HK-2 (cell line): ENCODE measurements around the gene UBE2I.
"Not testable (repeated sequence)": the region's sequence is repeated elsewhere in the genome, so short reads cannot be mapped to it uniquely, and the experiment has no call there.

Experiments used
- DNase-seq: peaks from one replicate; pipeline ENCODE4 v3.0.0-alpha.2; 2018; ENCODE audit not compliant: unreplicated experiment

UBE2I gene

DNA sequence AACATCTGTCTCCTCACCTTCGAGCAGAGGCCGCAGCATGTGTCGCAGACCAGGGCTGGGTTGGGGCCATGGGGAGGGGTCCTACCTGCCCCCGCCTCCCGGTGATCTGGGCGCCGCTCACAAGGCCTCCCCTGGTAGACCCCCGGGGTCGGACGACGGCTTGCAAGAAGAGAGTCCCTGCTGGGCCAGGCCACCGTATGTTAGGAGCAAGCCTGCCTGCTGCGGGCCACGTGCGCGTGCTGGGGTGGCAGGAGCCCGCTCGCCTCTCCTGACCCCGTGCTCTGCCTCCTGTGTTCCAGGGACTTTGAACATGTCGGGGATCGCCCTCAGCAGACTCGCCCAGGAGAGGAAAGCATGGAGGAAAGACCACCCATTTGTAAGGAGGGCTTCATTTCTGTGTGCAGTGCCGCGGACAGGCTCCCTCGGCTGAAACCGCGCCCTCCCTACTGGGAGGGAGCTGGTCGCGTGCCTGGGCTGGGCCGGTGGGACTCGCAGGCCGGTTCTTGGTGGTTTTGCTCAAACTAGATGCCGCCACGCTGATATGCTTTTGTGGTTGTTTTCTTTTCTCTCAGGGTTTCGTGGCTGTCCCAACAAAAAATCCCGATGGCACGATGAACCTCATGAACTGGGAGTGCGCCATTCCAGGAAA is 4.4 kb downstream of the UBE2I start:
- no peak for DNase-seq

GRCh38 chr16:1314399-1315068 is 5.1 kb downstream of the UBE2I start:
- DNase-seq: no peak

DNA sequence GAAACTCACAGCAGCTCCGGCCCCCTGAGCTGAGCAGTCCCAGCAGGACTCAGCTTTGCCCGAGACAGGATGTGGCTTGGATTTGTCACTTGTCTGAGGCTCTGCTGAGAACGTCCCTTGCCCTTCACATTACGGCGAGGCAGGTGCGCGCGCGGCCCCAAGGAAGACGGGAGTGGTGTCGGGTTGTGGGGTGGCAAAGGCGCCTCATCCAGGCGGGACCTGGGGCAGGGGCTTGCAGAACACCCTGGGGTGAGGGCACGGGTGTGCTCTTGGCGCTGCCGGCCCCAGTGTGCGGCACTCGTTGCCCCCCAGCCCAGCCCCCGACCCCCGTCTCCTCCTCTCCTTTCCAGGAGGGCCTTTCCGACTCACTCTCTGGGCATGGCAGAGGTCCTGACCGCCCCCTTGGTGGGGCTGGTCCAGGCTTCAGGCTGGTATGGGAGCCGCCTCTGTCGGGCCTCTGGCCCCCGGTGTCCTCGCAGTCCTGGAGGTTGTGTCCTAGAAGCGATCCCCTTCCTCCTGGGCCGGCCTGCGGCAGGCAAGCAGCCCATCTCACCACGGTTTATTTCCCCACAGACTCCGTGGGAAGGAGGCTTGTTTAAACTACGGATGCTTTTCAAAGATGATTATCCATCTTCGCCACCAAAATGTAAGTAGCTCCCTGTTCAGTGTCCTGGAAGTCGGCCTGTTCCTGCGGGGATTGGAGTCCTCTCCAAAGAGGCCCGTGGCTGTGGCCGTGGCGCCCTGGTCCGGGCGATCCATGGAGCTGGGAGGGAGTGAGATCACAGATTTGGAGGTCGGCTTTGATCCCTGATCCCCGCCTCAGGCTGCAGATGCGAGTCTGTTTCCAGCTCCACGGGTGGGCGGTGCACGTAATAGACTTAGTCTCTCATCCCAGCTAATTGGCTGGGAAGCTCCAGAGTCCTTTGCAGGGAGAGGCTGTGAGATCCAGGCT is 5.9 kb downstream of the UBE2I start:
- no peak for DNase-seq

- no peak for DNase-seq
Observed at GRCh38 chr16:1316033-1316405, 6.6 kb downstream of the UBE2I start.

DNA sequence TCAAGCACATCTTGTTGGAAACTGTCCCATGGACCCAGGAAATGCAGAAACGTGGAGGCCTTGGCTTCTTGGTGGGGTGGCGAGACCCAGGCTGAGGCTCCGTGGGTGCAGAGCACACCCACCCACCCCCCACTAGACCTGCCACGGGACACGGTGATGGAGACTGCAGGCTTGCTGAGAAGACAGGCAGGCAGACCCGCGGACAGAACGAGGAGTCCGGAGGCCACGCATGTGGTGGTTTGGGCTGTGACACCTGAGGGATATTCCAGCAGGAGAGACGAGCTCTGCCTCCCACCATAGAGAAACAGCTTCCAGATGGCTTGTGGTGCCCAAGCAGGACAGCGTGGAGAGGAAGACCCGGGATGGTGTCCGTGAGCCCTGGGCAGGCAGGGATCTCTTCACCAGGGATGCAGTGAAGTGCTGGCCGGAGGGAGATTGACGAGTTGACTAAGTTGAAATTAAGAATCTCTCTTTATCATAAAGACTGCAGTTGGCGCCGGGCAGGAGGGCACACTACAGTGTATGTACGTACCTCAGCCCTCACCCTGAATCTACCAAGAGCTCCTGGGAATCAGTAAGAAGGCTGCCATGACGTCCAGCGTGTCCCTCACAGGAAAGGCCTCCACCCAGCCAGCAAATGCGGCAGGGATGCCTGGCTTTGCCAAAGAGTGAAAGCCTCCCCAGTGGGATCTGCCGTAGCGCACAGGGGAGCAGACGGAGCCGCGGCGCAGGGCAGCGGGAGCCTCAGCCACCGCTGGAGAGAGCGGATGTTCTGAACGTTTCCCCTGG is 8.2 kb downstream of the UBE2I start:
- no peak for DNase-seq

DNA sequence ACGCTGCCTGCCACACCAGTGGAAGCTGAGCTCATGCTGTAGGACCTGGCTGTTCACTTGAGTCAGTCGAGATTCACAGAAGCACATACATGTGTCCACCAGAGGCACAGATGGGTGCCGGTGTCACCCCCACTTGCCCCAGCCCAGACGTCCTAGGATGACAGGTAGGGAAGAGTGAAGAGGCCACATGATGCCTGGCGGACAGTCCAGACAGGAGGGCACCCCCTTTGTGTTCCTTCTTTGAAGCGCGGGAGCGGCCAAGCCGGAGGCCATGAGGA is 8.8 kb downstream of the UBE2I start:
- DNase-seq: no peak

DNA sequence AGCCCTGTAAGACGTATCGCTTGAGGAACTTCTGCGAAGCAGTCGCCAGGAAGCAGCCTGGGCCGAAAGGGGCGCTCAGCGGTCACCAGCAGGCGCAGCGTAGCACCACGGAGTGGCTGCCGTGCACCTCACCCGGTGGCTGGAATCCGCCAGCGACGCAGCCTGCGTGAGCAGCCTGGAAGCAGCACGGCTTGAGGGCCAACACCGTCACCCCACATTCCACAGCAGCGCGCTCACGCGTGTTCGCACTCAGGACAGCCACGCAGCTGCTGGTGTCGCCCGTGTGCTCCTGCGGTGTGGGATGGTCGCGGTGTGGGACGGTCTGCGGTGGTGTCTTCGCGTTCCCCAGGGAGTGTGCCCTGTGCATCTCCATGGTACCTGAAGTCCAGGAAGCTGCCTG is 9.6 kb downstream of the UBE2I start:
- no peak for DNase-seq

DNA sequence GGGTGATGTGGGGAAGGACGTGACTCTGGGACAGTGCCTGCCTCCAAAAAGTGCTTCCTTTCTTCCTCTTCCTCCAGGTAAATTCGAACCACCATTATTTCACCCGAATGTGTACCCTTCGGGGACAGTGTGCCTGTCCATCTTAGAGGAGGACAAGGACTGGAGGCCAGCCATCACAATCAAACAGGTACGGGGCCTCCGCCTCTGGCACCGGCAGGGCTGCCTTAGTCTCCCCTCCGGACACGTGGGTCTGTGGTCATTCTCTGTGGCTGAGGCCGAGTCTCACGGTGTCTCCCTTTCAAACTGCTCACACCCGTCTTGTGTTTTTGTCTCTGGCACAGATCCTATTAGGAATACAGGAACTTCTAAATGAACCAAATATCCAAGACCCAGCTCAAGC is 10.7 kb downstream of the UBE2I start:
- DNase-seq: no peak

- DNase-seq: no peak
Observed at GRCh38 chr16:1320658-1321240, 11.3 kb downstream of the UBE2I start.

- no peak for DNase-seq
Observed at GRCh38 chr16:1322407-1322806, 13.0 kb downstream of the UBE2I start.

DNA sequence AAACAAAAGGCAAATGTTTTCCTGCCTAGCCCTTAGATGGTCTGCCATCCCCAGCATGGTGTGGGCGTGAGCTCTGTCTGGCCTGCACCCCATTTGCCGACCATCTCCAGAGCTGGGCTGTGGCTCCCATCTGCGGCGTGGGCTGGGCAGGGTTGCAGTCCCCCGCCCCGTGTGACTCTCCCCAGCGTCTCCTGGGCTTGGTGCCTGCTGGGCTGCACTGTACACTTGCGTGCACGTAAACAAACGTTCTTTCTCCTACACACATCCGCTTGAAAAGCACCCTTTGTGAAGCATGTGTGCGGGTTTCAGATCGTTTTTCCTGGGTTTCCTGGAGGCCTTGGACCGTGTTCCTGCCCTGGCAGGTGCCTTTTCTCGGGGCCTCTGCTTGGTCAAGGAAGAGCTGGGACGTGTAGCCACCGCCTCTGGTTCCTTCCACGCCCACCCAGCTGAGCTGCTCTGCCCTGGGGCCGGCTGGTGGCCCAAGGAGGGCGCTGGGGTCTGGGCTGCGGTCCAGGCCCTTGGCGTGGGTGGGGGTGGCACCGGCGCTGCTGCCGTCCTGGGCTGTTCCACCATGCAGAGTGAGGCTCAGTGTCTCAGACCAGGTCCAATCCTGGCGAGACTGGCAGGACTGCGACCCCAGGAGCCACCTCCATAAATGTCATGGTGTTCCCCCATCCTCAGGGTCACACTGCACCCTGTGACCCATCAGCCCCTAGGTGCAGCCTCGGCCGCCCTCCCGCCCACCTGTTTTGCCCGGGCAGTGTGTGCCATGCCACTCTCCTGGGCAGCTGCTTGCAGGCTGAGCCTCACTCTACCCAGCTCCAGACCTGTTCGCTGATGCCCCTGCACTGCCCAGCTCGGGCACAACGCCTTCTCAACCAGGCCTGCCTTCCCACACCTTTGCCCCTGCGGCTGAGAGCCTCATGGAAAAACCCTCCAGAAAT is 14.1 kb downstream of the UBE2I start:
- no peak for DNase-seq

GRCh38 chr16:1324286-1324826 is 14.9 kb downstream of the UBE2I start:
- DNase-seq: no peak

GRCh38 chr16:1325261-1325660 is 15.8 kb downstream of the UBE2I start:
- DNase-seq: no peak

- no peak for DNase-seq
Observed at GRCh38 chr16:1325673-1326371, 16.4 kb downstream of the UBE2I start.

GRCh38 chr16:1326391-1326790 is 17.0 kb downstream of the UBE2I start:
- DNase-seq: no peak

DNA sequence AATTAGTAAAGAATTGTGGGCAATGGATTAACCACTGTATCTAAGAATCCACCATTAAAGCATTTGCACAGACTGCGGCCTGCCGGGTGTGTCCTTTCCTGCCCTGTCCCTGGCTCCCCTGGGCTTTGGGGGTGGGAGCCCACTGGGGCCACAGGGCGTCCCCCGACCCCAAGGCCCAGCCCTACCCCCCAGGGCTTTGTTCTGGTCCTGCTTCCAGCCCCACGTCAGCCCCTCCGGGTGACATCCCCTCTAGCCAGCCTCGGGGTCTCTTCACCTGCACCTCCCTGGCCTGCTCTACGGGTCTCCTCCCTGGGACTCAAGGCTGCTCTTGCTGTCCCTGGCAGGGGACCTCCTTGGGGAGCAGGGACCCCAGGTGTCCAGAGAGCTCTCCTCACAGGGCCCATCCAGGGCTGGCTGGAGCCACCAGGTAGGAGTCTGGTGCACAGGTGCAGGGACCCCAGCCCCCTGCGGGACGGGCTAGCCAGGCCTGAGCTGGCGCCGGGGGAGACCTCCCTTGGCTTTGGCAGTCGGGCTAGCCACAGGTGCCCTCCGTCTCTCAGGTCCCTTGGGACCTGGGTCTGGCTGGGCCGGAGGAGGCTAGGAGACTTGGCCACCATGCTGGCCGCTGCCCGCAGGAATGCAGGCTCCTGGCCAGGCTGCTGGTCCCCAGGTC is 17.6 kb downstream of the UBE2I start:
- no peak for DNase-seq

GRCh38 chr16:1327619-1327947 is 18.1 kb downstream of the UBE2I start:
- no peak for DNase-seq

- not testable (repeated sequence) for DNase-seq
Observed at GRCh38 chr16:1328136-1328535, 18.7 kb downstream of the UBE2I start.

GRCh38 chr16:1328961-1329360 is 19.5 kb downstream of the UBE2I start:
- not testable (repeated sequence) for DNase-seq
